Limb (tissue), 2 donors: Measurements from ENCODE around the gene PRIM2.
"Not testable (repeated sequence)": the region's sequence is repeated elsewhere in the genome, so short reads cannot be mapped to it uniquely, and the experiment has no call there.

Experiments
- DNase-seq, 2 donors: peaks; one replicate each; pipeline ENCODE4 v3.0.0-alpha.2; 2016; ENCODE audit errors: extremely low spot score in 2 of 2

PRIM2 gene

GRCh38 chr6:57581586-57581985, 264.2 kb downstream of the PRIM2 start:
- not testable (repeated sequence) for DNase-seq

DNA sequence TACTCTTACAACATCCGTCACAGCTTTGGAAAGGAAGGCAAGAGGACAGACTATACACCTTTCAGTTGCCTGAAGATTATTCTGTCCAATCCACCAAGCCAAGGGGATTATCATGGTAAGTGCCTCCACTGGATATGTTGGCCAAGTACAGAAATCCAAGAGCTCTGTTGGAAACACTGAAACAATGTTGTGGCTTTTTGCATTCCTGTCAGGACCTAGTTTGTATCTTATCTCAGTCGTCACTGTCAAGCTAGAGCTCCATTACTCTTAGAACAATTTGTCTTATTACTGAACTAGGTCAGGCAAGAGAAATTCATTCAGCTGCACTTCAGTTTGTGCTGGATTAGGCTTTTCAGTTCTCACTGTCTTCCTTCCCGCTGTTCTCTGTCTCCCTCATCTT, 283.7 kb downstream of the PRIM2 start:
- DNase-seq = not testable (repeated sequence)

DNA sequence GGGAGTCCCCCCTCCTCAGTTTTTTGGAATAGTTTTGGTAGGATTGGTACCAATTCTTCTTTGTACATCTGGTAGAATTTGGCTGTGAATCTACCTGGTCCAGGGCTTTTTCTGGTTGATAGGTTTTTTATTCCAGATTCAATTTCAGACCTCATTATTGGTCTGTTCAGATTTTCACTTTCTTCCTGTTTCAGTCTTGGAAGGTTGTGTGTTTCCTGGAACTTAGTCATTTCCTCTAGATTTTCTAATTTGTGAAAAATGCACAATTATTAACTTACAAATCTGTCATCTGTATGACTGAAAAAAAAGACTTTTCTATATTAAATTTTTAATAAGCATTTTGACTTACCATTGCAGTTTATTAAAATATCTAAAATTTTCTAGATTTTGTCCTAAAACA, 287.9 kb downstream of the PRIM2 start:
- DNase-seq = not testable (repeated sequence)

DNA sequence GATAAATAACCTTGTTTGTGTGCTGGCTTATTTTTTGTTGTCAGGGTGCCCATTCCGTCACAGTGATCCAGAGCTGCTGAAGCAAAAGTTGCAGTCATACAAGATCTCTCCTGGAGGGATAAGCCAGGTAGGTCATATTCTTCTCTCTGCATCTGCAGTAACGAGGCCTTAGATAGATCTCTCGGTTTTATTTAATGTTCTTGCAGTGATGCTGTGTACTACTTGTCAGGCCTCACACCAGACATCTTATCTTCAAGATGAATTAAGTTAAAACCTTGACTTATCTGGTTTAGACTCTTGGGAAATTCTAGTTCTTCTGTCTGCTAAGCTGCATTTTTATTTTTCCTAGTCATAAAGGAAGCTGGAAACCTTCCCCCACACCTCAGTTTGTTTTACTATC, 288.9 kb downstream of the PRIM2 start:
- not testable (repeated sequence) for DNase-seq

- DNase-seq = not testable (repeated sequence)
These were observed 293.2 kb downstream of the PRIM2 start for GRCh38 chr6:57610612-57611011.

DNA sequence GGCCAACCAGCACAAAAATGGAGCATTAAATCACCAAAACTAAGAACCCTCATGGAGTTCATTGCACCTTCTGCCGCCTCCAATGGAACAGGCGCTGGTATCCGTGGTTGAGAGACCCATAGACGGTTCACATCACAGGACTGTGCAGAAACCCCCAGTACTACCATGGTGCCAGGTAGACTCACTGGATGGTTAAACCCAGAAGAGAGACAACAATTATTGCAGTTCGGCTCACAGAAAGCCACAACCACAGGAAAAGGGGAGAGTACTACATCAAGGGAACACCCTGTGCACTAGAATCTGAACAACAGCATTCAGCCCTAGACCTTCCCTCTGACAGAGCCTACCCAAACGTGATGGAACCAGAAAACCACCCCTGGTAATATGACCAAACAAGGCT, 301.5 kb downstream of the PRIM2 start:
- not testable (repeated sequence) for DNase-seq

DNA sequence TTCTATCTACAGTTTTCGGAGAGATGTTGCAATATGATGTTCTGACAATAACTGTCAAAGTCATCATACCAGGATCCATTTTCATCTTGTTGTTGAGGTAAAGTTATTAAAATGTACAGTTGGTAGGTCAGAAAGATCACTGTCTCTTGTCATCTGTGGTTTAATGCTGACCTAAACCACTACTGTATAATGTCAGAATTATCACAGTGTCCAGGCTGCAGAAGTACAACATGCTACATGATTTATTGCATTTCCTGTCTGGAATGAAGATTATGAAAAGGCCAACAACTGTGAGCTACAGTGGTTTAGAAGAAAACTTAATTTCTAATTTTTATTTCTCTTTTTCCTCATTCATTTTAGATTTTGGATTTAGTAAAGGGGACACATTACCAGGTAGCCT, 314.3 kb downstream of the PRIM2 start:
- DNase-seq = not testable (repeated sequence)

- not testable (repeated sequence) for DNase-seq
These were observed 341.1 kb downstream of the PRIM2 start for GRCh38 chr6:57658526-57658925.

GRCh38 chr6:57659794-57660193, 342.4 kb downstream of the PRIM2 start:
- DNase-seq = not testable (repeated sequence)

DNA sequence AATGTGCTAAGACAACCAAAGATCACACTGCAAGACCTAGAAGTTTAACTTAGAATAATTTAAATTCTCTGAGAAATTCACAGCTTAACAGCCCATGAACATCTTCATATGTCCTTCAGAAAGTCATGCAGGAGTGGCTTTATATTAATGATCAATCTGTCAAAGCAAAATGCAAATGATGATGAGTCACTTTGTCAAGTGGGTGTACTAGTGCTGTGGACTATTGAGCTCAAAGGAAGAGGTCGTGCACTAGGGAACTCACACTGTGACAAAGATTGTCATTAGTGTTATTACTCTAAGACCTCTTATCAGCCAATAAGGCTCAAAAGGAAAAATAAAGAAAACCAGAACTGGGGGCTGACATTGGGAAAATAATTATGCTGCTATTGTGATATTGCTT, 343.5 kb downstream of the PRIM2 start:
- DNase-seq = not testable (repeated sequence)

DNA sequence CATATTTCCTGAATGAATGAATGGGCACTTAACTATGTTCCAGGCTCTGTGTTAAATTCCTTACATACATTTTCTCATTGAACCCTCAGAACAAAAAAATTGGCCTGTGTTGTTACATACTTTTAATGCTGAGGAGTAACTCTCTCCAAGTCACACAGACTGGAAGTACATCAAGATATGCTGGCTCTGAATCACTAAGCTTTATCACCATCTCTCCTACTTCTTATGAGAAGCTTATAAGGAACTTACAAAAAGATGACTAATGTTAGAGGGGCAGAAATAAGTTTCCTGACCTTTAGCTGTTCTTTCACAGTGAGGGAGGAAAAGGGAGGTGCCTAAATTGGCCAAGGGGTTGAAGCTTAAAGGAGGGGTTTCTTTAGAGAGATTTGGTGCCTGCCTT, 350.7 kb downstream of the PRIM2 start:
- not testable (repeated sequence) for DNase-seq

DNA sequence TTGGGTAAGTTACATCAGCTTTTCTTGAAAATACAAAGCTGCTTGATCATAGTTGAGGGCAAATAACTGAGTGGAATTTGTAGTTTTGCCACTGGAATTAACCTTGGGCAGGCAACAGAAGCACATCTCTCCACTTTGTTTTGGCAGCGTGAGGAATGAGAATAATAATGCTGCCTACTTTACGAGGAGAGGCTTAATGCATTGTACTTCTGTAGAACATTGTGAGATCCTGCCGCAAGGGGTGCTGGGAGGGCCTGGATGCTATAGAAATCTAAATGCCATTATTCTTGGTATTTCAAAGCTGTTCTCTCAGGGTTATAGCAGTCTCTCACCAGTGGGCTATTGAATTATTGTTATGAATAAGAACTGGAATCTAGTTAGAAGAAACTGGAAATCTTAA, 353.8 kb downstream of the PRIM2 start:
- DNase-seq = not testable (repeated sequence)

DNA sequence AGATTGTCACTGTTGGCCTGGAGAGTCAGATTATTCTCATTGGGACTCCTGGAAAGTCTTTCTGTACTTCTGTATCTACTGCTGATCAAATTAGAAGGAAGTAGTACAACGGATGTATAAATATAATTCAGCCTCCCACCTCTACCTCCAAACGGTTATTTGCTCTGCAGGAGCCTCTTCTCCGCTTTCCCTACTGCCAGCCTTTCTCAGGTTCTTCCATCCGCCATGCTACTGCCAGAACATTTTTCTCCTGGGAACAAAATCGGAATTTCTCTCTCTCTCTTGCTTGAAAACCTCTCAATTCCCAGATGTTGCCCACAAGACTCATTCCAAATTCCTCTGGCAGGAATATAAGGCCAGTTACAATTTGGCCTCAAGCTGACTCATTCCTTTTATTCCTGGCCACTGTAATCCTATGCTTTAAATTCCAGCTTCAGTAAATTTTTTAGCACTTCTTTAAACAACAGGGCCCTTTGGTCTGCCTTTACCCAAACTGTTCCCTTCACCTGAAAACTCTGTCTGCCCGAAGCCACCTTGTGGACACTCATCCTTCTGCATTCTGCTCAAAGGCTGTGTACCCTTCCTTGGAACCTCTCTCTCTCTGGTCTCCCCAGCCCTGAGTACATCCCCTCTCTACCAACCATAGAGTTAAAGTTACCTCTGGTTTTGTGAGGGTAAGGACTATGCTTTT, 354.7 kb downstream of the PRIM2 start:
- not testable (repeated sequence) for DNase-seq

- not testable (repeated sequence) for DNase-seq
These were observed 355.9 kb downstream of the PRIM2 start for GRCh38 chr6:57673281-57673680.

DNA sequence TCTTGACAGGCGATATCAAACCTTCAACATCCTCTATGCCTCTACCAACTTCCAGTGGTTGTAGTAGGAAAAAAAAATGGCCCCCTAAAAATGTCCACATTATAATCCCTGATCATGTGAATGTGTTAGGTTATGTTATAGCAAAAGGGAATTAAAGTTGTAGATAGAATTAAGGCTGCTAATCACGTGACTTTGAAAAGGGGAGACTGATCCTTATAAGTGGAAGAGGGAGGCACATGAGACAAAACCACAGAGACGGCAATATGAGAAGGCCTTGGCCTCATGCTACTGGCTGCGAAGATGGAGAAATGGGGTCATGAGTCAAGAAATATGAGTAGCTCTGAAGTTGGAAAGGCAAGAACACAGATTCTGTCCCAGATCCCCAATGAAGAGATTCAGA, 358.0 kb downstream of the PRIM2 start:
- not testable (repeated sequence) for DNase-seq

- not testable (repeated sequence) for DNase-seq
These were observed 379.0 kb downstream of the PRIM2 start for GRCh38 chr6:57696382-57696781.
